Motor neuron (in vitro differentiated cells): ENCODE data around the gene IRF3. TPM values are rescaled to one million over a fixed set of nuclear protein-coding genes. Genes with fewer than 3 reads are reported as not detected.

Experiments used
- ATAC-seq, 8 experiments: fragments of 200-7000 bp; cut with Tn5 transposase; replicated peaks in 6 of 8; 2 replicates each; pipeline ENCODE4 v1.8.0; 2021; ENCODE audit warnings: mild to moderate bottlenecking in 8 of 8, moderate library complexity in 8 of 8
- H3K27ac ChIP-seq, 2 donors: fragments of 250-450 bp; sonication (Bioruptor Pico); 2 replicates each; pipeline ENCODE4 v1.9.0; 2021; ENCODE audit warnings: antibody characterized with exemption in 2 of 2, mild to moderate bottlenecking in 2 of 2, moderate library complexity in 1 of 2
- H3K4me1 ChIP-seq, 2 donors: fragments of 250-450 bp; sonication (Bioruptor Pico); replicated peaks in 1 of 2; 2 replicates each; pipeline ENCODE4 v1.6.1; 2021; ENCODE audit warnings: antibody characterized with exemption in 2 of 2, mild to moderate bottlenecking in 2 of 2, moderate library complexity in 1 of 2
- H3K4me3 ChIP-seq, 5 donors: fragments of 250-450 bp; sonication (Bioruptor Pico); 2 replicates each; pipeline ENCODE4 v1.9.0; 2021; ENCODE audit warnings: antibody characterized with exemption in 5 of 5, mild to moderate bottlenecking in 5 of 5, moderate library complexity in 4 of 5
- WGBS, 10 experiments: fragments of 450-650 bp; shearing (Covaris generic); methylation state at CpG; one replicate each; pipeline ENCODE4 v1.0.0; 2022; 5-methylcytosine and 5-hydroxymethylcytosine counted together
- in situ Hi-C, 9 experiments: fragments of 400-800 bp; cut with MboI; loops; one replicate each; pipeline ENCODE4 v1.15.0; 2021; ENCODE audit warnings: low sequenced_read_pairs in 9 of 9, low pct_unique_long_range_greater_than_20kb in 2 of 9; ENCODE audit not compliant: unreplicated experiment in 9 of 9
- total RNA-seq, 8 experiments: library from RNA; unstranded; fragments of 300-600 nt; gene quantifications; 2 replicates each; pipeline versions ENCODE4 v1.2.3 to v1.2.4, GENCODE V29; 2022

IRF3 gene
- 100 to 1,000 TPM in 1 of 8 experiments, 10 to 100 TPM in 7; 40.8 to 110 (median 53.4) TPM for total RNA-seq

DNA sequence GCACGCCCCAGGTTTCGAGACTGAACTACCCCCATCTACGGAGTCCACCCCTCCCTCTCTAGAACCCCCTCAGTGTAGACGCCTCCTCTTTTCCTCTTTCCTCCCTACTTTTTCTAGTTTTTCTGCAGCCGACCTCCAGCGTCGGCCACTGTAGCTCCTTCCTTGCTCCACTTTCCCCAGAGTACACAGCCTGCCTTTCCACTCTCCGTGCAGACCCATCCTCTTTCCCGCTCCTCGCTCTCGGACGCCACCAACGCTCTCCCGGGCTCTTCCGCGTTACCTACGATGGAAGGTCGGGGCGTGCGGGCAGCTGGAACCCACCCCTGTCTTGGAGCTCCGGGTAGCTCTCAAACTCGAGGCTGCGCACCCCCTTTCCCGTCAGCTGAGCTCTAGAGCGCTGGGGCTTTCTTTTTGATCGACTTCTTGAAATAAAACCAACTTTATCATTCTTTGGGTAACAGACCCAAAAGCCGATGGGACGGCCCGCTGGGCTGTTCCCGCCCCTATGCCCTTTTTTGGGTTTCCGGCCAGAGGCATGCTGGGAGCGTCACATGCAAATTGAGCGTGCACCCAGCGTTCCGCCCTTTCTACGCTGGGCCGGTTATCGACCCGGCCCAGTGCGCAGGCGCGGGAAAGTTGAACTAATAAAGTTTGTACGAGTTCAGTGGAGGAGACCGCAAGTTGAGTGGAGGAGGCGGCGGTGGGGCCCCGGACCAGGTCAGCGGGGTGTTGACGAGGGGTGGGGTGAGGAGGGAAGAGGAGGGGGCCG lies at the start of gene IRF3, which contains the start of gene BCL2L12:
Gene IRF3 (minus strand): TSS at position 507 of the 769 bp plus-strand sequence. CDS start 1,019 bp downstream, outside the sequence.
Gene BCL2L12 (plus strand): TSS at position 583 of the 769 bp plus-strand sequence. CDS start 760 bp downstream, outside the sequence.
- Histone ChIP-seq H3K27ac (peak within 1 kb of the TSS; percentile 56 to 79), H3K4me1 (peaks cover 7 to 15% of the 10 kb centered on the region in 2 donors), H3K4me3 (peak within 1 kb of the TSS; percentile 54 to 86 (median 64))
- in situ Hi-C loops, result no loop called here
- peak; percentile 77 to 86 (median 82) for ATAC-seq
- 0 to 1% (median 0%) methylated on average over 2 to 25 of the region's 50 CpGs; no CpG with 5 or more reads in 3 of the 10 experiments for WGBS, 10 experiments

GRCh38 chr19:49713236-49713845 lies 47.7 kb upstream of the IRF3 start:
- ATAC-seq, result peak in 3 of 8 experiments; percentile 14 to 25 (median 21)
- H3K4me1 ChIP-seq, result peaks cover 0 to 4% of the 10 kb centered on the region in 2 donors
- H3K4me3 ChIP-seq, result no peak overlapping the region
- peak overlapping the region in 1 of 2 donors; percentile 67 for H3K27ac ChIP-seq
- 87 to 91% methylated on average over 3 to 4 of the region's 8 CpGs; no CpG with 5 or more reads in 8 of the 10 experiments for WGBS, 10 experiments
- in situ Hi-C loops, result no loop called here

- in situ Hi-C loops, result no loop called here
- ATAC-seq, result peak; percentile 38 to 92 (median 82)
- peak overlapping the region in 1 of 5 donors; percentile 9 for H3K4me3 ChIP-seq
- H3K27ac ChIP-seq, result peak overlapping the region in 1 of 2 donors; percentile 47
- 0 to 100% (median 70%) methylated on average over 1 to 4 of the region's 20 CpGs; no CpG with 5 or more reads in 6 of the 10 experiments for WGBS, 10 experiments
- H3K4me1 ChIP-seq, result peaks cover 0 to 4% of the 10 kb centered on the region in 2 donors
Observed at GRCh38 chr19:49712397-49712859, 46.8 kb upstream of the IRF3 start.

GRCh38 chr19:49710372-49710951 lies 44.8 kb upstream of the IRF3 start:
- Histone ChIP-seq H3K4me1 (peaks cover 0 to 4% of the 10 kb centered on the region in 2 donors), H3K4me3 (no peak overlapping the region), H3K27ac (no peak overlapping the region)
- peak in 1 of 8 experiments; percentile 16 for ATAC-seq
- in situ Hi-C loops, result no loop called here
- WGBS, 10 experiments, result 67 to 100% (median 100%) methylated on average over 1 to 3 of the region's 20 CpGs; no CpG with 5 or more reads in 6 of the 10 experiments

- ATAC-seq, result peak in 1 of 8 experiments; percentile 10
- Histone ChIP-seq H3K4me1 (no peaks in the 10 kb centered on the region), H3K27ac (no peak overlapping the region), H3K4me3 (no peak overlapping the region)
- in situ Hi-C loops, result no loop called here
- WGBS, 10 experiments, result 73 to 100% (median 80%) methylated on average over 1 to 3 of the region's 16 CpGs; no CpG with 5 or more reads in 6 of the 10 experiments
Observed at GRCh38 chr19:49705919-49706318, 40.3 kb upstream of the IRF3 start.

DNA sequence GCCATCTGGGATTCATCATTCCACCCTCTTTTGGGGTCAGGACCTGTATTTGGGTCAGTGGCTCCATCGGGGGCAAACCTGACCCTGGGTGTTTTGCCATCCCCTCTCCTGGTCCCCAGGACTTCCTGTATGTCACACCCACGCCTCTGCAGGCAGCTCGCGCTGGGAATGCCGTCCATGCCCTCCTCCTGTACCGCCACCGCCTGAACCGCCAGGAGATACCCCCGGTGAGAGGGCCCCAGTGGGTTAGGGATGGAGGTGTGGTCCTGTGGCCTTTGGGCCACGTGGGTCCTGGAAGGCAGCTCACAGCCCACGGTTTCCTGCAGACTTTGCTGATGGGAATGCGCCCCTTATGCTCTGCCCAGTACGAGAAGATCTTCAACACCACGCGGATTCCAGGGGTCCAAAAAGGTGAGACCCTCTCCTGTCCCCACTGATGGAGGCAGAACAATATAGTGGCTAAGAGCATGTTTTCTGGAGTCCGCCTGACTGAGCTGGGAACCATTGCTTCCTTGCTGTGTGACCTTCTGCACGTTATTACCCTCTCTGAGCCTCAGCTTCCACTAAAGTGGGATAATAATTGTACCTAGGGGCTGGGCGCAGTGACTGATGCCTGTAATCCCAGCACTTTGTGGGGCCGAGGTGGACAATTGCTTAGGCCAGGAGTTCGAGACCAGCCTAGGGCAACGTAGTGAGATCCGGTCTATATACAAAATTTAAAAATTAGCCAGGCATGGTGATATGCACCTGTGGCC lies 39.4 kb upstream of the IRF3 start:
- Histone ChIP-seq H3K27ac (no peak overlapping the region), H3K4me3 (no peak overlapping the region), H3K4me1 (no peaks in the 10 kb centered on the region)
- in situ Hi-C loops, result no loop called here
- ATAC-seq, result no peak
- 90 to 100% (median 97%) methylated on average over 2 to 9 of the region's 22 CpGs; no CpG with 5 or more reads in 4 of the 10 experiments for WGBS, 10 experiments

DNA sequence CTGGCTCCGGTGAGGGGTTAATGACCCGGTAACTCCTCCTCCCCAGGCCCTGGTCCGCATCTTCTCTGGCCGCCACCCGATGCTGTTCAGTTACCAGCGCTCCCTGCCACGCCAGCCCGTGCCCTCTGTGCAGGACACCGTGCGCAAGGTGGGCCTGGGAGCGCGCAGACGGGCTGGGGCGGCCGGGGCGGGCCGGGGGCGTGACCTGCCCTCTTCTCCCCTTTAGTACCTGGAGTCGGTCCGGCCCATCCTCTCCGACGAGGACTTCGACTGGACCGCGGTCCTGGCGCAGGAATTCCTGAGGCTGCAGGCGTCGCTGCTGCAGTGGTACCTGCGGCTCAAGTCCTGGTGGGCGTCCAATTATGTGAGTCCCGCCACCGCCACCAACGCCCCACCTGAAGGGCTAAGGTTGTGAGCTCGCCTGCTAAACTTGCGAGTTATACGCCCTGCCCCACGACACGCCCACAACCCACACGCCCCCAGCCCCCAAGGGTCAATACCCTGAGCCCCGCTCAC lies 35.7 kb upstream of the IRF3 start:
- Histone ChIP-seq H3K4me3 (no peak overlapping the region), H3K4me1 (no peaks in the 10 kb centered on the region), H3K27ac (no peak overlapping the region)
- in situ Hi-C loops, result no loop called here
- peak in 4 of 8 experiments; percentile 14 to 32 (median 23) for ATAC-seq
- WGBS, 10 experiments, result 20 to 100% (median 87%) methylated on average over 1 to 6 of the region's 40 CpGs; no CpG with 5 or more reads in 6 of the 10 experiments

DNA sequence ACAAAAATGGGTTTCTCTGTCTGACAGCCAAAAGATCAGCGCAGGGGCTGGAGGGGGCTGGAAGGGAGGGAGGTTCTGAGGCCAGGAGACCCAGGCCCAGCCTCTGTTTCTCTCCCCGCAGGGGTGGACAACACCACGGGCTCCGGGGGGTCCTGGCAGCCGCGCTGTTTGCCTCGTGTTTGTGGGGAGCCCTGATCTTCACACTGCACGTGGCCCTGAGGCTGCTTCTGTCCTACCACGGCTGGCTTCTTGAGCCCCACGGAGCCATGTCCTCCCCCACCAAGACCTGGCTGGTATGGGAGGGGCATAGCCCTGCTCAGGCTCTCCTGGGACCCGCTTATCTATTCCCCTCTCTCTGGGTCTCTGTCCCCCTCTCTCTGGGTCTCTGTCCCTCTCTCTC lies 34.9 kb upstream of the IRF3 start:
- Histone ChIP-seq H3K4me1 (no peaks in the 10 kb centered on the region), H3K27ac (no peak overlapping the region), H3K4me3 (no peak overlapping the region)
- in situ Hi-C loops, result no loop called here
- WGBS, 10 experiments, result 90% methylated on average over 4 of the region's 11 CpGs; no CpG with 5 or more reads in 9 of the 10 experiments
- ATAC-seq, result peak in 3 of 8 experiments; percentile 17 to 23 (median 22)

DNA sequence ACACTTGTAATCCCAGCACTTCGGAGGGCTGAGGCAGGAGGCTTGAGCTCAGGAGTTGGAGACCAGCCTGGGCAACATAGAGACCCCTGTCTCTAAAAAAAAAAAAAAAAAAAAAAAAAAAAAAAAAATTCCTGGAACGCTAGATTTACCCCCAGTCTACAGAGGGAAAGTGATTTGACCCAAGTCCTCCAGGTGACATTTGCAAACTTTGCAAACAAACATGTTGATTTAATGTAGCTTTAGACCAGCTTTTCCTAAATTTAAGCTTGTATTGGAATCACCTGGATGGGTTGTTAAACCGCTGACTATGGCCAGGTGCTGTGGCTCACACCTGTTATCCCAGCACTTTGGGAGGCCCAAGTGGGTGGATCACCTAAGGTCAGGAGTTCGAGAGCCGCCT lies 33.7 kb upstream of the IRF3 start:
- Histone ChIP-seq H3K4me3 (no peak overlapping the region), H3K27ac (no peak overlapping the region), H3K4me1 (no peaks in the 10 kb centered on the region)
- in situ Hi-C loops, result no loop called here
- ATAC-seq, result no peak
- WGBS, 10 experiments, result 65 to 100% (median 94%) methylated on average over 1 to 4 of the region's 5 CpGs; no CpG with 5 or more reads in 2 of the 10 experiments

DNA sequence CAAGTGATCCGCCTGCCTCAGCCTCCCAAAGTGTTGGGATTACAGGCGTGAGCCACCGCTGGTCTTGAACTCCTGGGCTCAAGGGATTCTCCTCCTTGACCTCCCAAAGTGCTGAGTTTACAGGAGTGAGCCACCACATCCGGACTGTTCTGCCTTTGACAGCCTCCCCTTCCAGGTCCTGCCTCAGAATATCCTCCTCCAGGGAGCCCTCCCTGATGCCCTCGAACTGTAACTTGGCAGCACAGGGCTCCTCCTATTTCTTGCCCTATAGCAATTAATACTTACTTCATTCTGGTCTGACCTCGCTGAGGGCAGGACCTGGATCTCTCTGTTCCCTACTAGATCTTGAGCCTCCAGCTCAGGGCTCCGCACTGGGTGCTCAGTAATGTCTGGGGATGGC lies 31.2 kb upstream of the IRF3 start:
- WGBS, 10 experiments, result 43 to 100% (median 90%) methylated on average over 1 to 7 of the region's 7 CpGs; no CpG with 5 or more reads in 2 of the 10 experiments
- Histone ChIP-seq H3K27ac (no peak overlapping the region), H3K4me3 (no peak overlapping the region), H3K4me1 (peaks cover 6% of the 10 kb centered on the region in 2 donors)
- in situ Hi-C loops, result no loop called here
- no peak for ATAC-seq

GRCh38 chr19:49696115-49696514 lies 30.5 kb upstream of the IRF3 start:
- in situ Hi-C loops, result no loop called here
- H3K4me1 ChIP-seq, result peaks cover 6% of the 10 kb centered on the region in 2 donors
- H3K4me3 ChIP-seq, result no peak overlapping the region
- no peak for ATAC-seq
- 53 to 100% (median 76%) methylated on average over 1 to 6 of the region's 6 CpGs; no CpG with 5 or more reads in 2 of the 10 experiments for WGBS, 10 experiments
- H3K27ac ChIP-seq, result no peak overlapping the region

- ATAC-seq, result peak in 1 of 8 experiments; percentile 0
- in situ Hi-C loops, result no loop called here
- Histone ChIP-seq H3K4me1 (peaks cover 16 to 20% of the 10 kb centered on the region in 2 donors), H3K4me3 (peak overlapping the region; percentile 48 to 55 (median 51)), H3K27ac (peak overlapping the region; percentile 65 to 76)
- 0 to 68% (median 22%) methylated on average over 1 to 3 of the region's 16 CpGs; no CpG with 5 or more reads in 6 of the 10 experiments for WGBS, 10 experiments
Observed at GRCh38 chr19:49692147-49692506, 26.5 kb upstream of the IRF3 start.
